ENCODE results near the gene SPPL3. TPM values are rescaled to one million over a fixed set of nuclear protein-coding genes. Genes with fewer than 3 reads are reported as not detected.
"Not testable (repeated sequence)": the region's sequence is repeated elsewhere in the genome, so short reads cannot be mapped to it uniquely, and the experiment has no call there.

SPPL3 gene
- total RNA-seq, 1 experiment from 2014 or later = 7.5 TPM

DNA sequence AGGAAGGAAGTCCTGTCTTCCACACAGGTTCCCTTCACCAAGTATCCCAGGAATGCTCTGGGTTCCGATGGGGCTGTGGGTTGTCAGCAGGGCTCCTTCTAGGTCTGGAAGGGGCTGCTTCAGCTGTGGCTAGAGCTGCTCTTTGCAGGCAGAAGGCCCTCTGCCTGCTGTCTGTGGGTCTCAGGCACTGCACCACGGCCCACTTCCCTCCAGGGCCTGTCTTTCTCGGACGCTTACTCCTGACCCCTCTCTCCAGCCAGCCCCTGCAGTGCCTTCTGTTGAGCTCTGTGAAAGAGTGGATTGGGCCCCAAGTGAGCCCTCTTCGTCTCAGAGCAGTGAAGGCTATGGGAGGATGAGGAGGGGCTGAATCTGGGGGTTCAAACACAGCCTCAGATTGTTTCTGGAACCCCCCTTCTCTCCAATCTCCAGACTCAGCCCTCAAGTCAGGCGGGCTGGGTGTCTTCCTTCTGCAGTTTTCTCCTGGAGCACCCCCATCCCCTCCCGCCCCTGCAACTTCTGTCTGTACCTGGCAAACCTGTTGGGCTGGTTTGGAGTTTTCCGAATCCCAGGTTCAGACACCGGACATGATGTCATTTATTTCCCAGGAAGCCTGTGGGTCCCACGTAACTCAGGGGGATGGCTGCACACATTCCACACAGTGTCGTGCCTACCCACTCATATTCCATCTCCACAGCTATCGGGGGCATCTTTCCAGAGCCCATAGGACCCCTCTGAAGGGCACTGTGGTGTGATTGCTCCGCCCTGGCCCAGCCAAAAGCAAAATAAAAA is 24.9 kb upstream of the SPPL3 start:
- DNase-seq (ENCODE audit: low read depth, low spot score) = no peak
- in situ Hi-C loops (cut with HindIII; ENCODE audit: low pct_unique_long_range_greater_than_20kb, low sequenced_read_pairs) = no loop called here

DNA sequence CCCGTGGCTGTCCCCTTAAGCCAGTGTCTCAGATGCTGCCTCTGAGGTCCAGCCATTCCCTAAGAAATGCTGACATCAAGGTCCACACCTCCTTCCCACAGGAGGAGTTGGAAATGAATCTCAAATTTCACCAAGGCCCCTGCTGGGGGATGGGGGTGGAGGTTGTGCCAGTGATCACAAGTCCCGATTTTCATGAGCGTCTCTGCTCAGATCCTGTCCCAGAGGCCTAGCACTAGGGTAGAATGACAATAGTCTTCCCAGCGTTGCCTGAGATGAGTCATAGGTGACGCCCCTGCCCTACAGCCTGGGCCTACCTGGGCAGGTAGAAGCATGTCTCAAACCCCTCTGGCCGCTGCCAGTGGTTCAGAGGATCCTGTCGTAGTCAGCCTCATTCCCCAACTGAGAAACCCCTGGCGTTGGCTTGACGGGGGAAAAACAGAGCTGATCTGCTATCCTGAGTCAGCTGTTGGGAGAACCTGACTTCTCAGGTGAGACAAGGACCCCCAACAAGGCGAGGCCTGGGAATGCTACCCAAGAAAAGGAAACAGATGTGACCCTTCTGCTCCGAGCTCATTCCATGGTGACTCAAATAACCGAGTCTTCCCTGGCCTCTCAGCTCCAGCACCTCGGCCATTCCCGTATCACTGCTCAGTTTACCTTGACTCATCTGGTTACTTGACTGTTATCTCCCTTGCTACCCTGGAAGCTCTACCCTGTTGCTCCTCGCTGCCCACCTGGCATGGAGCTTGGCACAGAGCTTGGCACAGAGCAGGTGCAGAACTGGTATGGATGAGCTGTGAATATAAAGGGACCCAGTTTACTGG is 21.8 kb upstream of the SPPL3 start:
- DNase-seq (ENCODE audit: low read depth, low spot score) = no peak
- in situ Hi-C loops (cut with HindIII; ENCODE audit: low pct_unique_long_range_greater_than_20kb, low sequenced_read_pairs) = no loop called here

GRCh38 chr12:120922279-120922678 is 18.1 kb upstream of the SPPL3 start:
- in situ Hi-C loops (cut with HindIII; ENCODE audit: low pct_unique_long_range_greater_than_20kb, low sequenced_read_pairs) = no loop called here
- DNase-seq (ENCODE audit: low read depth, low spot score) = no peak

- DNase-seq (ENCODE audit: low read depth, low spot score) = no peak
- in situ Hi-C loops (cut with HindIII; ENCODE audit: low pct_unique_long_range_greater_than_20kb, low sequenced_read_pairs) = no loop called here
Observed at GRCh38 chr12:120921637-120922036, 17.5 kb upstream of the SPPL3 start.

DNA sequence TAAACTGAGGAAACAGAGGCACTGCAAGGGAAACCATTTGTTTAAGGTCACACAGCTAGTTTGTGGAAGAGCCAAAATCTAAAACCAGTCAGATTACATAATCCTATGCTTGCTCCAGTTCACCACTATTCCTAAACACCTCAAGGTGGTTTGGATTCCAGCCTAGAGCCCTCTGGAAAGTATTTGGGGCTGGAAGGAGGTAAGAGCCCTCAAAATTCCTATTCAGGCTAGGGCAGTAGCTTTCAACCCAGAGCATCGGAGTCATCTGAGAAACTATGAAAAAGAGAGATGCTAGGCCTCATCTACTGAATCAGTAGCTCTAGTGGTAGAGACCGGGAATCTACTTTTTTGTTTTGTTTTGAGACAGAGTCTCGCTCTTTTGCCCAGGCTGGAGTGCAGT is 16.0 kb upstream of the SPPL3 start:
- in situ Hi-C loops (cut with HindIII; ENCODE audit: low pct_unique_long_range_greater_than_20kb, low sequenced_read_pairs) = no loop called here
- DNase-seq (ENCODE audit: low read depth, low spot score) = no peak

- in situ Hi-C loops (cut with HindIII; ENCODE audit: low pct_unique_long_range_greater_than_20kb, low sequenced_read_pairs) = no loop called here
- no peak for DNase-seq (ENCODE audit: low read depth, low spot score)
Observed at GRCh38 chr12:120917748-120918147, 13.6 kb upstream of the SPPL3 start.

- no peak for DNase-seq (ENCODE audit: low read depth, low spot score)
- in situ Hi-C loops (cut with HindIII; ENCODE audit: low pct_unique_long_range_greater_than_20kb, low sequenced_read_pairs) = no loop called here
Observed at GRCh38 chr12:120916561-120916960, 12.4 kb upstream of the SPPL3 start.

- no peak for DNase-seq (ENCODE audit: low read depth, low spot score)
- in situ Hi-C loops (cut with HindIII; ENCODE audit: low pct_unique_long_range_greater_than_20kb, low sequenced_read_pairs) = no loop called here
Observed at GRCh38 chr12:120914794-120915193, 10.6 kb upstream of the SPPL3 start.

DNA sequence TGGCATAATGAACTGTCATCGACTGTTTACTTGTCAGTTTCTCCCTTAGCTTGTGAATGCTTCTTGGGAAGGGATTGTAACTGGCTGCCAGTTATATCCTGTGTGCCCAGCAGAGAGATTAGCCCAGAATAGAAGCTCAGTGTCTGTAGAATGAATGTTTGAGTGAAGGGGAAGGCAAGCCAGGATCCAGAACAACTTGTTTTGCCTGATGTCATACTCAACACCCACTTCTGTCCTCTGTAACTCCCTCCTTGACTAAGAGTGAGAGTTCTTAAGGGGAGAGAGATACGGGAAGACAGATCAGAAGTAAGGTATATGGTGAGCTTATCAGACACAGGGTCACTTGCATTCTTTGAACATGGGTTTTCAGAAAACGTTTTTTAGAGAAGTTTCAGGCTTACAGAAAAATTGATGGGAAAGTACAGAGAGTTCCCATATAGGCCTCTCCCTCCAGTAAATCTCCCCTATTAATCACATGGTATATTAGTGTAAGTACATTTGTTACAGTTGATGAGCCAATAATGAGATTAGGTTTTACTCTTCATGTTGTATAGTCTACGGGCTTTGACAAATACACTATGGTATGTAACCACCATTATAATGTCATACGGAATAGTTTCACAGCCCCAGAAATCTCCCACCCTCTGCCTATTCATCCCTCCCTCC is 5.6 kb upstream of the SPPL3 start:
- in situ Hi-C loops (cut with HindIII; ENCODE audit: low pct_unique_long_range_greater_than_20kb, low sequenced_read_pairs) = no loop called here

DNA sequence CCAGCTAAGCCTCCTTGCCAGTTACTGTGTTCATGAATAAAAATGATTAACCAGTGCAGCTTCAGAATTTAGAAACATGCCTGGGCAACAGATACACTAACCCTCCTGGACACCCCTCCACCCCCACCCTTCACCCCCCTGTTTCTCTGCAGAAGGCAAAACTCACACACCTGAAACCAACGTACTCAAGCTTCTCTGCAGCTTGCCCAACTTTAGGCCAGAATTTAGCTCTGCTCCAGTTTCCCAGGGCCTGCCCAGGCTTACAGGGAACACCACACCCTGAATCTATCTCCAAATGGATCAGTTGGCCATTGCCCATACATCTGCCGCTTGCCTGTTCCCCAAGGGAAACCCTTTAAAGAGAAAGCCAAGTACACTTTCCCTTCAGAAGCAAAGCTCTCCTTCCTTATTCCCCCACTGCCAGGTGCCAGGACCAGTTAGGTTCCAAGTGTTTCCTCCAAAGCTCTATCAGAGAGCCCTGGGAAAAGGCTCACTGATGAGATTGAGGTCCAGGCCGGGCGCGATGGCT is 1.8 kb upstream of the SPPL3 start:
- no peak for DNase-seq (ENCODE audit: low read depth, low spot score)
- in situ Hi-C loops (cut with HindIII; ENCODE audit: low pct_unique_long_range_greater_than_20kb, low sequenced_read_pairs) = no loop called here

More for the DNA sequence above, 5.6 kb upstream of the SPPL3 start:
- DNase-seq (ENCODE audit: low read depth, low spot score) = no peak

GRCh38 chr12:120903412-120904196 is 554 bp downstream of the SPPL3 start:
- in situ Hi-C loops (cut with HindIII; ENCODE audit: low pct_unique_long_range_greater_than_20kb, low sequenced_read_pairs) = no loop called here
- no peak for DNase-seq (ENCODE audit: low read depth, low spot score)

- in situ Hi-C loops (cut with HindIII; ENCODE audit: low pct_unique_long_range_greater_than_20kb, low sequenced_read_pairs) = no loop called here
- DNase-seq (ENCODE audit: low read depth, low spot score) = no peak
Observed at GRCh38 chr12:120902846-120903411, 1.2 kb downstream of the SPPL3 start.

GRCh38 chr12:120901818-120902217 is 2.3 kb downstream of the SPPL3 start:
- in situ Hi-C loops (cut with HindIII; ENCODE audit: low pct_unique_long_range_greater_than_20kb, low sequenced_read_pairs) = no loop called here
- DNase-seq (ENCODE audit: low read depth, low spot score) = no peak

GRCh38 chr12:120901101-120901500 is 3.1 kb downstream of the SPPL3 start:
- in situ Hi-C loops (cut with HindIII; ENCODE audit: low pct_unique_long_range_greater_than_20kb, low sequenced_read_pairs); DNase-seq (ENCODE audit: low read depth, low spot score): not testable (repeated sequence)

GRCh38 chr12:120895532-120895931 is 8.6 kb downstream of the SPPL3 start:
- DNase-seq (ENCODE audit: low read depth, low spot score) = no peak
- in situ Hi-C loops (cut with HindIII; ENCODE audit: low pct_unique_long_range_greater_than_20kb, low sequenced_read_pairs) = no loop called here

DNA sequence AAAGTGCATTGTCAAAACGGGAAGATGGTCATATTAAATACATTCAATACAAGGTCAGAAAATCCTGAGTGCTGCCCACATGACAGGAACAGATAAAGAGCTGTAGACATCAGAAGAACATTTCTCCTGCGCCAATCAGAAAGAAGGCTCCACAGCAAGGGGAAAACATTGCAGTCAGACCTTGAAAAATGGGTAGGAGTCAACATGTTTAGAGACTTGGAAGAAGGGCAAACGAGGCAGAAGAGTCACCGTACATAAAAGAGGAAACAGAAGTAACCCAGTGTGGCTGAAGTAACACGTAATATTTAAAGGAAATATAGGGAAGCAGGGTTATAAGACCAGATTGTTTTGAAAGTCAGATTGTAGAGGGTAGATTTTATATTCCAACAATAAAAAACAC is 11.9 kb downstream of the SPPL3 start:
- DNase-seq (ENCODE audit: low read depth, low spot score) = no peak
- in situ Hi-C loops (cut with HindIII; ENCODE audit: low pct_unique_long_range_greater_than_20kb, low sequenced_read_pairs) = no loop called here

- in situ Hi-C loops (cut with HindIII; ENCODE audit: low pct_unique_long_range_greater_than_20kb, low sequenced_read_pairs) = no loop called here
- no peak for DNase-seq (ENCODE audit: low read depth, low spot score)
Observed at GRCh38 chr12:120890963-120891362, 13.2 kb downstream of the SPPL3 start.

All from SK-MEL-5 (cell line).